Umbilical cord (tissue), 2 donors: Measurements from ENCODE around the gene RRP9. TPM values are rescaled to one million over a fixed set of nuclear protein-coding genes. Genes with fewer than 3 reads are reported as not detected.
A peak's percentile ranks its signal among the peaks of the same experiment; 100 is the strongest.

Experiments used
- DNase-seq: peaks from one replicate; pipeline ENCODE4 v3.0.0-alpha.2; 2015; ENCODE audit warnings: low spot score
- total RNA-seq: library from RNA; depleted of rRNA; stranded (reverse); fragments of >200 nt; gene quantifications from one replicate; pipeline ENCODE4 v1.2.3, GENCODE V29; 2014; ENCODE audit warnings: low replicate concordance; ENCODE audit not compliant: insufficient read depth

Gene RRP9
- total RNA-seq, 1 donor from 2014 or later, result 20.9 TPM

GRCh38 chr3:51955893-51956770 is 14.4 kb upstream of the RRP9 start:
- peak; percentile 60 for DNase-seq

DNA sequence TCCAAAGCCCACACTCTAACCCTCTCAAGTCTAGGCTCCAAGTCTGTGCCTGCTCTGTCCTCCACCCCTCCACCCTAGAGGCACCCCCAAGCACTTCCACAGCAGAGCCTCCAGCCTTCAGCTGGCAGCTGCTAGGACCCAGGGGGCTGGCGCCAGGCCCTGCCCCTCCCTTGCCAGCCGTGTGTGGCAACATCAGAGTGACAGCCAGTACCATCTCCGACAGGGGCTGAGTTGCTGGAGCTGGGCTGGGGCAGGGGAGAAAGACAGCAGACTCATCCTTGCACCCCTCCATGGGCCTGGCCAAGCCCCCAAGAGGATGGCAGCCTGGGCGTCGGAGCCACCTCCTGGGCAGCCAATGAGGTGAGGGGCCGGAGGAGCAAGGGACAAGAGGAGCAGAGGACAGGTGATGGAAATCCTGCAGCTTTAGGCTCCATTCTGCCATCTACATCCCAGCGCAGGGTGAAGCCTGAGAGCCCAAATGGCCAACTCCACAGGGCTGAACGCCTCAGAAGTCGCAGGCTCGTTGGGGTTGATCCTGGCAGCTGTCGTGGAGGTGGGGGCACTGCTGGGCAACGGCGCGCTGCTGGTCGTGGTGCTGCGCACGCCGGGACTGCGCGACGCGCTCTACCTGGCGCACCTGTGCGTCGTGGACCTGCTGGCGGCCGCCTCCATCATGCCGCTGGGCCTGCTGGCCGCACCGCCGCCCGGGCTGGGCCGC is 13.6 kb upstream of the RRP9 start, which contains the start of gene GPR62:
Gene GPR62 (plus strand): TSS at position 207 of the 718 bp plus-strand sequence. CDS start 272 bp downstream, at position 479.
- no peak for DNase-seq

- DNase-seq, result no peak
These were observed 13.0 kb upstream of the RRP9 start for GRCh38 chr3:51954713-51955112.

- DNase-seq, result no peak
These were observed 12.4 kb upstream of the RRP9 start for GRCh38 chr3:51954105-51954504.

GRCh38 chr3:51953445-51953844 is 11.7 kb upstream of the RRP9 start:
- DNase-seq, result no peak

DNA sequence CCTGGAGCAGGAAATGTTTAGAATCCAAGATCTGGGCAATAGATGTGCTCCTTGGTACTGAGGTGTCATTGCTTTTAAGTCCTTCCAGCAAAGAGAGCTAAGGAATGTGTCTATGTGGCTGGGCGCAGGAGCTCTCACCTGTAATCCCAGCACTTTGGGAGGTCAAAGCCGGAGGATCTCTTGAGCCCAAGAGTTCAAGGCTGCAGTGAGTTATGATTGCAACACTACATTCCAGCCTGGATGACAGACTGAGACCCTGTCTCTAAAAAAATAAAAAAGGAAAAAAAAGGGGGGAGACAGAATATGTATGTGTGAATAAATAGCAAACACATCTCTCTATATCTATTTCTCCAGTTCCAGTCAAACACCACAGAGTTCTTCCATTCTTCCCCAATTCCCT is 9.2 kb upstream of the RRP9 start:
- DNase-seq, result no peak

DNA sequence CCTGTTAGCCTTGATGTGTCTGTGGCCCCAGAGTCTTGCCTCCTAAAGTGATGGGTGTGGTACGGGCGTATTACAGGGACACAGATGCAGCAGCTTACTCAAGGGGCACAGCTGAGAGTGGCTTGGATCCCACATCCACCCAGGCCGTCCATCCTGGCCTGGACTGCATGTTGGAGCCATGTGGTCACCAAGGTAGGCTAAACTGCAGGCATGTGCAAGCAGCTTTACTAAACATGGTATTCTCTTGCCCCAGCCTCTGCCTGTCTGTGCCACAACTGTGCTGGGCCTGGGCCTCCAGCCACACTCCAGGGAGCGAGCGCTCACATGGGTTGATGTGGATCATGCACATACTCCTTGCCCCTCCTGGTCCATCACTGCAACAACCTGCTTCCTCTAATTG is 7.4 kb upstream of the RRP9 start:
- DNase-seq, result no peak

GRCh38 chr3:51948016-51948580 is 6.4 kb upstream of the RRP9 start:
- DNase-seq, result no peak

- no peak for DNase-seq
These were observed 5.7 kb upstream of the RRP9 start for GRCh38 chr3:51947215-51947900.

DNA sequence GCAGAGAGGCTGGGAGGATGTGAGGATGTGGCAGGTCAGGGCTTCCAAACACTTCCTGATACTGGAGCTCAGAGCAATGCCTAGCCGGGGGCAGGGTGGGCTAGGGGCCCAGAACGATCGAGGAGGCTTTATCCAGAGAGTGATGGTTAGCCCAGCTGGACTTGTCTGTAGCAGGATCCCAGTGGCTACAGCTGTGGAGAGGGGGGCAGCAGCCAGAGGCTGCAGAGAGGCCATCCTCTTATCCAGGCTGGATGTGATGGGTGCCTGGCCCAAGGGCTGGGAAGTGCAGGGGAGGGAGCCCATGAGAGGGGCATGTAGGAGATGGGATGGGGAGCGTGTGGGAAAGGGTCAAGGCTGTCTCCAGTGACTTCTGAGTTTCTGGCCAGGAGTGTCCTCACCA is 5.1 kb upstream of the RRP9 start:
- DNase-seq, result no peak

DNA sequence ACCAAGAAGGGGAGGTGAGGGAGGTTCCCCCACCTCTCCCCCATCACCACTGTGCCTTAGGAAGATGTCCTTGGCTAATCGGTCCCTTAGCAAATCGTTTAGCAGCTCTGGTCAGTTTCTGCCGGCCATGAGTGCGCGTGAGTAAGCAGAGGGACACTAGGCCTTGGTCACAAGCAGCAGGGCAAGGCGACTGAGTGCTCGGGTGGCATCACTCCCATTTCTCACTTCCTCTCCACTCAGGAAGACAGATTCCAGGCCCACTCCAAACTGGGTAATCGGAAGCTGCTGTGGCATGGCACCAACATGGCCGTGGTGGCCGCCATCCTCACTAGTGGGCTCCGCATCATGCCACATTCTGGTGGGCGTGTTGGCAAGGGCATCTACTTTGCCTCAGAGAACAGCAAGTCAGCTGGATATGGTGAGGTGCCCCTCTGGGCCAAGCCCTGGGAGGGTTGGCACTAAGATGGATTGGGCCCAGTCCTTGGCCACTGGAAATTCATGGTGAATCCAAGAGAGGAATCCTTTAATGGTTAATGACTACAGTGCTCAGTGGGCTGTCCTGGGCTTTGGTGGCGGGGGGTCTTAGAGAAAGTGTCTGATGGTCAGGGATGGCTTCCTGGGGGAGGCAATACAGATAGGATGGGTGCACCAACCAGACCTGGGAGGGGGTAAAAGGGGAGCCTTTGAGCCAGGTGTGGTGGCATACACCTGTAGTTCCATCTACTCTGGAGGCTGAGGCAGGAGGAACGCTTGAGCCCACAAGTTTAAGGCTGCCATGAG is 4.4 kb upstream of the RRP9 start:
- DNase-seq, result no peak

DNA sequence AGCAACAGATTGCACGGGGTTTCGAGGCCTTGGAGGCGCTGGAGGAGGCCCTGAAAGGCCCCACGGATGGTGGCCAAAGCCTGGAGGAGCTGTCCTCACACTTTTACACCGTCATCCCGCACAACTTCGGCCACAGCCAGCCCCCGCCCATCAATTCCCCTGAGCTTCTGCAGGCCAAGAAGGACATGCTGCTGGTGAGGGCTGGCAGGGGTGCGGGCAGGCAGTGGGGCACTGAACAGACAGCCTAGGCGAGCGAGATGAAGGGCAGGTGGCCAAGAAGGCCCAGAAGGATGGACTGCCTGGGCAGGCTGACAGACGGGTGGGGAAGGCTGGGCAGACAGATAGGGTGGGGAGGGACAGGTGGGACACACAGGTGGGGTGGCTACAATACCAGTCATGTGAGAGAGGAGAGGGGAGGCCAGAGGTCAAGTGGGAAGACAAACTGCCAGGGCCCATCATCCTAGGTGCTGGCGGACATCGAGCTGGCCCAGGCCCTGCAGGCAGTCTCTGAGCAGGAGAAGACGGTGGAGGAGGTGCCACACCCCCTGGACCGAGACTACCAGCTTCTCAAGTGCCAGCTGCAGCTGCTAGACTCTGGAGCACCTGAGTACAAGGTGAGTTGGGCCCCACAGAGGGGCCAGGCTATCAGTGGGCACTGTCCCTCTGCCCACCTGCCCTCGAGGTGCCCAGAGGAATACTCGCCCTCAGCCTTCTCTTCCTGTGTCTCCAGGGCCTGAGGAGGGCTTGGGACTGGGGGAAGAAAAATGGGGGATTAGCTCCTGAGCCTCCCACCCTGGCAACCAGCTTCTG is 3.5 kb upstream of the RRP9 start:
- DNase-seq, result no peak

DNA sequence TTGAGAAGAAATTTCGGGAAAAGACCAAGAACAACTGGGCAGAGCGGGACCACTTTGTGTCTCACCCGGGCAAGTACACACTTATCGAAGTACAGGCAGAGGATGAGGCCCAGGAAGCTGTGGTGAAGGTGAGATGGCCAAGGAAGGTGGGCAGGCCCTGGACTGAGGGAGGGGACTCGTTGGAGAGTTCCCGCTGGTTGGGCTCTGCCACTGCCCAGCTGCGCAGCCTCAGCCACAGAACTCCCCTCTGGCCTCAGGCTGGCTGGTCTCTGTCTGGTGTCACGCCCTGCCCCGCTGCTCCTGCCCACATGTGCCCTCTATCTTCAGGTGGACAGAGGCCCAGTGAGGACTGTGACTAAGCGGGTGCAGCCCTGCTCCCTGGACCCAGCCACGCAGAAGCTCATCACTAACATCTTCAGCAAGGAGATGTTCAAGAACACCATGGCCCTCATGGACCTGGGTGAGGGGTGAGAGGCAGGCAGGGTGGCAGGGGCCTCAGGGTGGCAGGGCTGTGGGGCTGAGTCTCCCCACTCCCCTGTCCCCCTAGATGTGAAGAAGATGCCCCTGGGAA is 2.8 kb upstream of the RRP9 start:
- no peak for DNase-seq

DNA sequence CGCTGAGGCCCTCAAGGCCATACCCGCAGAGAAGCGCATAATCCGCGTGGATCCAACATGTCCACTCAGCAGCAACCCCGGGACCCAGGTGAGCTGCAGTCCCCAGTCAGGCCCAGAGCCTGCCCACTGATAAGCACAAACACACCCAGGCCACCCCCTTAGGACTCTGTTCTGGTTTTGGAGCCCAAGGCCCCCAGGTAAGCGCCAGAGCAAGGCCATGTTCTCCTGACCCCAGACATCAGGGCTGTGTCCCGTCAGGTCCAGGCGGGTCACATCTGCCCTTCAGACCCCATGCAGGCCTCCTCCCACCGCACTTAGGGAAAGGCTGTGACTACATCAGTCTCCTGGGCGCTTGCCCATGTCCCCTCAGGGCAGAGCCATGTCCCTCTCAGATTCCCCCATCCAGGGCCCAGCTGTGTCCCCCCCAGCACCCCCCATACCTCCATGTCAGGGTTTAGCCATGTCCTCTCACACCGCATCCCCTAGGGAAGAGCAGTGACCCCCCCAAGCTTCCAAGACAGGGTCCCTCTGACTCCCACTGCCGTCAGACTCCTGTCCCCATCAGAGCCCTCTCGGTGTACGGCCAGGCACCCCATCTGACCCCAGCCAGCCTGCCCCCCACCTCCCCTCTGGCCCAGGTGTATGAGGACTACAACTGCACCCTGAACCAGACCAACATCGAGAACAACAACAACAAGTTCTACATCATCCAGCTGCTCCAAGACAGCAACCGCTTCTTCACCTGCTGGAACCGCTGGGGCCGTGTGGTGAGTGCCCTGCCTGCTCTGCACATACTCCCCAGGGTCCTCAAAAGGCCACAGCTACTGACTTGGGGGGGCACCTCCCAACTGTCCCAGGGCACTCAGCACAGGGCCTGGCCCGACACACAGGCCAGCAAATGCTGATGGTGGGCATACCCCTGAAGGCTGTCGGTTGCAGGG is 2.0 kb upstream of the RRP9 start:
- no peak for DNase-seq

DNA sequence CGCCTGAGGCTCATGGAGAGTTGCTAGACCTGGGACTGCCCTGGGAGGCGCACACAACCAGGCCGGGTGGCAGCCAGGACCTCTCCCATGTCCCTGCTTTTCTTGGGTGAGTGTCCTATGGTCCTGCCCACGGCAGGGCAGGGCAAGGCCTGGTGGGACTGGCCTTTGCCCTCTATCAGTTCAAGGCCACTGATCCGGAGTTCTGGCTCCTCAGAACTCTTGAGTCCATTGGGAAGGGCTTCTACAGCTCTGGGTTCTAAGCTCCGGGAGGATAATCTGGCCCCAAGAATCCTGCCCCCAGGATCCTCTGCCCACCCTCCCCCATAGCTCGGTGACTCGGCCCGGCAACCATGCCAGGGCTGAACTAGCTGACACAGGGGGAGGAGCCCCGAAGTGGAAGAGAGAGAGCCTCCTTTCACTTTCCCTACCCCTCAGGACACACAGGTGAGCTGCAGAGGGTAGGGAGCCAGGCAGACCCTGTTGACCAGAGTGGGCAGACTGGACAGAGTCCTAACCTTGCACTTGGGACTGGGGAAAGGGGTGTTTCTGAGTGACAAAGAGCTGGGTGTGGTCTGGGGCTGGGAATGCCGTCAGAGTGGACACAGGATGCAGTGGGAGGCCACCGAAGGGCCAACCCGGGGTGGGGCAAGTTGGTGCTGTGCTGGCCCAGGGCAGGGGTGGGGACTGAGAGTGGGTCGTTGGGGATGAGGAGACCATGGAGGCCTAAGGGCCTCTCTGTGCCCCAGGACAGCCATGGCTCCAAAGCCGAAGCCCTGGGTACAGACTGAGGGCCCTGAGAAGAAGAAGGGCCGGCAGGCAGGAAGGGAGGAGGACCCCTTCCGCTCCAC is 1.1 kb upstream of the RRP9 start:
- peak; percentile 43 for DNase-seq

DNA sequence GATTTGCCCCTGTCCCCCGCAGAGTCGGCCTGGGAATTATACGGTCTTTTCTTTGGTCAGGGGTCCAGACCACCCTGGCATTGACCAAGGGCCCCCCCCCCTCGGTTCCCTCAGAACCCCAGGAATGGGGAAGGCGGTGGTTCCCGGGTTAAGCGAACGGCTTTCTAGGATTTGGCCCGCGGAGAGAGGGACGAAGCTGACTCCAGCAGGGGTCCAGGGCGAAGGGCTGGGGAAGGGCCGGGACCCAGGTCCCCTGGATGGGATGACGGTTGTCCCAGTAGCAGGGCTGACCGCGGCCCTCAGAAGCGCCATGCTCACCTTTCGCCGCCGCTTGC is 274 bp downstream of the RRP9 start:
- no peak for DNase-seq

DNA sequence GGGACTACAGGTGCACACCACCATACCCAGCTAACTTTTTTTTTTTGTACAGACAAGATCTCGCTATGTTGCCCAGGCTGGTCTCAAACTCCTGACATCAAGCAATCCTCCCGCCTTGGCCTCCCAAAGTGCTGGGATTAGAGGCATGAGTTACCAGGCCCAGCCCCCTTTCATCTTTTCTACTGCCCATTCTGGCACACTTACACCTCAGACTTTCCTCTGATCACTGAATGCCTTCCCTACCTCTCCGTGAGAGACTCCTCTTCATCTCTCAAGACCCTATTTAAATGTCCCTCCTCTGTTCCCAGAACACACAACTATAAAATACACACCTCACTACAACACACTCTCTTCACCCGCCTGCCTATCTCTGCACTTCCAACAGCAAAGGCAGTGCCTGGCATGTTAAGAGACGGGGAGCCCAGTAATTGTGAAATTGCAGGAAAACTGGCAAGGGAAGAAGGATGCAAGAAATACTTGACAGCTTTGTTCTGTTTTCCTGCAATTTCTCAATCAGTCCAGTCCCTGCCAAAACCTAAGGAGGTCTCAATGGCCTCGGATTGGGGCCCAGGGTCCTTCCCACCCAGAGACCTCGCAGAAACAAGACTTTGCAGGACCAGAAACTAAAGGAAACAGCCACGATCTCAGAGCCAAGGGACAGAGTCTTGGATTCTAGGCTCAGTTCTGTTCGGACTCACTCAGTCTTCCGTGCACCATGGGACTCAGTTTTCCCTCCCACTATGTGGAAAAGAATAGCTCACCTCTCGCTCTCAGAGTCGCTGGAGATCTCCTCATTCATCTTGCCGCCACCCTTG is 849 bp downstream of the RRP9 start:
- no peak for DNase-seq
